Measurements from ENCODE around the gene MSANTD3. TPM values are rescaled to one million over a fixed set of nuclear protein-coding genes. Genes with fewer than 3 reads are reported as not detected.

Gene MSANTD3
- total and polyA plus RNA-seq, 9 of the 15 experiments (the other 6 are each of a cell fraction or from before 2014, with no cell fraction given): 9.4 to 28.7 (median 22.3) TPM

GRCh38 chr9:100406962-100407361, 20.0 kb upstream of the MSANTD3 start (continued):
- TF ChIP-seq CHD7 (IDR thresholded peaks at IDR 0.05; ENCODE audit: low read depth, low read length) (no peak), HMBOX1 (IDR thresholded peaks at IDR 0.05) (no peak), KLF1 (tag; IDR thresholded peaks at IDR 0.05) (no peak), ZNF212 (CRISPR knock-in tag; IDR thresholded peaks at IDR 0.05) (no peak), CBFA2T3 (IDR thresholded peaks at IDR 0.05) (peak; percentile 93), PATZ1 (CRISPR knock-in tag; IDR thresholded peaks at IDR 0.05; ENCODE audit: borderline replicate concordance) (no peak), CBX5 (IDR thresholded peaks at IDR 0.05; ENCODE audit: borderline replicate concordance, low read depth) (no peak), ZNF23 (CRISPR knock-in tag; IDR thresholded peaks at IDR 0.05) (no peak), STAT6 (CRISPR knock-in tag; IDR thresholded peaks at IDR 0.05) (no peak), NFATC3 (IDR thresholded peaks at IDR 0.05) (no peak)

Data from K562 (cell line).